ENCODE measurements around the gene BRI3.
"Not testable (repeated sequence)": the region's sequence is repeated elsewhere in the genome, so short reads cannot be mapped to it uniquely, and the experiment has no call there.

Gene BRI3

DNA sequence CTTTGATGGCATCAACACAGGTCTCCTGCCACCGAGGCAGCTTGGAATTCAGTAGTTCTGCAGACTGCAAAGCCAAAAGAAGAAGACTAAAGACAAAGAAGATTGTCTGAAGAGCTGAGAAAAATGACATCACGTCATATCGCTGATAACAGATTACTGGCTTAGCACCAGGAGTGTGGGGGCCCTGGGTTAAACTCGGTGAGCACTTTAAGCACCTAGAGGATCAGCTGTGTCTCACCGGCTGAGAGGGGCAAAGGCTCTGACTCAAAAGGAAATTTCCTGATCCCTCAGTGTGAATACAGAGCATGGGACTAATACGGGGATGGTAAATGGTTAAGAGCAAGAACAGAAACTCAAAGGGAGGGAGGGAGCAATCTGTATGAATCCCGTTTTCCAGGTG, 30.7 kb downstream of the BRI3 start:
- no peak for DNase-seq (ENCODE audit: low spot score)

DNA sequence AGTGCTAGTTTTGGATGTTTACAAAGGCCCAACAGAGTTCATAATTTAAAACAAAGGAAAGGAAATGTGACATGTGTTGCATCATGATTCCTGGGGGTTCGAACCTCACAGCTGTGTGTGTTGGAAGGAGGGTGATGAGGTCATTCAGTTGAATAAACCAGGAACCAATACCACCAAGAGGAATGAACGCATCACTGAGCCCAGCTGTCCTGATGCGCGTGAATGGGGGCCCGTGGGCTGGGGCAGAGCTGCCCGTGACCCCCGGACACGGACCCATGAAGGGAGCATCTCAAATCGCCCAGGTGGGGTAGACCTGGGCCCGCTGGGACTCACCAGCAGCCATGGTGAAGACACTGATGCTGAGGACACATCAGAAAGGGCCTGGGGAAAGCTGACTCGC, 33.0 kb downstream of the BRI3 start:
- no peak for DNase-seq (ENCODE audit: low spot score)

DNA sequence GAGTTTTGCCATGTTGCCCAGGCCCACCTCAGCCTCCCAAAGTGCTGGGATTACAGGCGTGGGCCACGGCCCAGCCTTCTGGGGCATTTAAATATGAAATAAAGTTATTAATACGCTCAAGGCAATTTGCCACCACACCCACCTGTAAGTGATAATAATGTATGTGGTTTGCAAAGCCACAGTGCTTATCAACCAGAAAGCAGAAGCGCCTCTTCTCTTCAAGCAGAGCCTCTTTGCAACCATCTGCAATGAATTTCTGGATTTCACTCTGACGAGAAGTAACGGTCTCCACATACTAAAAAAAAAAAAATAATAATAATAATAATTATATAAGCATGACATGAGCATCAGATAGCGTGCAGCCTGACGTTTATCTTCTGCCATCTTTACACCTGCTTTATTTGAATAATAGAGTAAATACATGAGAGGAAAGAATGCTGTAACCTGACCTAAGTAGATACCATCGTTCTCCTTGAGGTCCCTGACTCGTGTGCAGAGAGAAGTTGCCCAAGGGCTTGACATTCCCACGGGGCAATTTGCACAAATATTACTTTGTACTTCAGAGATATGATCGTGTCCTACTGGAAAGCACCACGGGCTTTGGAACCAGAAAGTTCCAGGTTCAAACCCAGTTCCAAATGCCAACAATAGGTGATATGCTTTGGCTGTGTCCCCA, 34.0 kb downstream of the BRI3 start:
- DNase-seq (ENCODE audit: low spot score) = no peak

DNA sequence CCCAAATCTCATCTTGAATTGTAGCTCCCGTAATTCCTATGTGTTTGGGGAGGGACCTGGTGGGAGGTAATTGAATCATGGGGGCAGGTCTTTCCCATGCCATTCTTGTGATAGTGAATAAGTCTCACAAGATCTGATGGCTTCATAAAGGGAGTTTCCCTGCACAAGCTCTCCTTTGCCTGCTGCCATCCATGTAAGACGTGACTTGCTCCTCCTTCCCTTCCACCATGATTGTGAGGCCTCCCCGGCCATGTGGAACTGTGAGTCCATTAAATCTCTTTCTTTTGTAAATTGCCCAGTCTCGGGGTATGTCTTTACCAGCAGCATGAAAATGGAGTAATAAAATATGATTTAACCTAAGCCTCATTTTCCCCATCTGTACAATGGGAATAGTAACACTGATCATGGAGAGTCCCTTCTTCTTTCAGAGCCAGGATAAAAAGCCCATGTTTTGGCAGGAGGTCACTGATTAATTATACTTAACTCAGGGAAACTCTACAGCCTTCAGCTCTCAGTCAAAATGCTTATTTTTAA, 34.6 kb downstream of the BRI3 start:
- not testable (repeated sequence) for DNase-seq (ENCODE audit: low spot score)

DNA sequence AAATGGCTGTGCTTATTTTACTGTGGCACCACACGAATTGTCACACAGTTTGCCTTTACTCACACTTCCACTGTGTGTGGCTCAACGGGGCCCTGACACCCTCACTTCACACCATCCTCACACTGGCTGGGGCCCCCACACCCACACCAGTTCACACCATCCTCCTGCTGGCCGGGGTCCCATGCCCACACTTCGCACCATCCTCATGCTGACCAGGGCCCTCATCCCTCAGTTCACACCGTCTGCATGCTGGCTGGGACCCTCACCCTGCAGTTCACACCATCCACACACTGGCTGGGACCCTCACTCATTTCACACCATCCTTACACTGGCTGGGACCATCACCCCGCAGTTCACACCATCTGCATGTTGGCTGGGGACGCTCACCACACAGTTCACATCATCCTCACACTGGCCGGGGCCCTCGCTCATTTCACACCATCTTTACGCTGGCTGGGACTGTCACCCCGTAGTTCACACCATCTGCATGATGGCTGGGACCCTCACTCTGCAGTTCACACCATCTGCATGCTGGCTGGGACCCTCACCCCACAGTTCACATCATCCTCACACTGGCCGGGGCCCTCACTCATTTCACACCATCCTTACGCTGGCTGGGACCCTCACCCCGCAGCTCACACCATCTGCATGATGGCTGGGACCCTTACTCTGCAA, 36.0 kb downstream of the BRI3 start:
- no peak for DNase-seq (ENCODE audit: low spot score)

DNA sequence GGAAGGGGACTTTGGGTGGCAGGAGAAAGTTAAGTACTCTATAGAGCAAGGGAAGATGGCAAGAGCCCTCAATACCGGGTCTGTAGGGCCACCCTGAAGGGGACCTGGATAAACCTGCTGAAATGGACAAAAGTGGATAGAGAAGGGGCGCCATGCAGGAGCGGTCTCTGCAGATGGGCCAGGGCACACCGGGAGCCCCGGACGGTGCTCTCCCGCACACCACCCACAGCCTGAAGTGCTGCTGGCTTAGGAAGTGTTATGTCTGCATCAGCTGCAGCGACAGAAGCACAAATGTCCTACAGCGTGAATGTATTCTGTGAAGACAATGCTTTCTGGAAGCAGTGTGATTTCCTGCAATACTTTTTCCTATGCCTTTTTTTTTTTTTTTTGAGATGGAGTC, 37.7 kb downstream of the BRI3 start:
- no peak for DNase-seq (ENCODE audit: low spot score)

DNA sequence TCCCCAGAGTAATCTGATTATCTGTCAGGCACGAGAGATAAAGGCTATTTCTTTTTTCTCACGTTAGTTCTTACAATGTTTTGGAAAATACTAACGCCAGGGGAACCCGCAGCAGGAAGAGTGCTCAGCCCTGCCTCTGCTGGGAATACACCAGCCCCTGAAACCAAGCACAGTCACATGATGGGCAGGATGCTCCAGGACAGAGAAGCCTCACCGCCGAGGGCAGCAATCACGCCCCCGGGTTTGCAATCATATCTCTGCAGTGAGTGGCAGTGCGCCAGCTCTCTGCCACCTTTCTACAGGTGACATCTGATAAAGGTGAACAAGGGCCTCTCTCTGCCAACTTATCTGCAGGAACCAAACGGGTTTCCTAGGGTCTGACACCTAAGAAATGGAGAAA, 39.8 kb downstream of the BRI3 start:
- DNase-seq (ENCODE audit: low spot score) = no peak

DNA sequence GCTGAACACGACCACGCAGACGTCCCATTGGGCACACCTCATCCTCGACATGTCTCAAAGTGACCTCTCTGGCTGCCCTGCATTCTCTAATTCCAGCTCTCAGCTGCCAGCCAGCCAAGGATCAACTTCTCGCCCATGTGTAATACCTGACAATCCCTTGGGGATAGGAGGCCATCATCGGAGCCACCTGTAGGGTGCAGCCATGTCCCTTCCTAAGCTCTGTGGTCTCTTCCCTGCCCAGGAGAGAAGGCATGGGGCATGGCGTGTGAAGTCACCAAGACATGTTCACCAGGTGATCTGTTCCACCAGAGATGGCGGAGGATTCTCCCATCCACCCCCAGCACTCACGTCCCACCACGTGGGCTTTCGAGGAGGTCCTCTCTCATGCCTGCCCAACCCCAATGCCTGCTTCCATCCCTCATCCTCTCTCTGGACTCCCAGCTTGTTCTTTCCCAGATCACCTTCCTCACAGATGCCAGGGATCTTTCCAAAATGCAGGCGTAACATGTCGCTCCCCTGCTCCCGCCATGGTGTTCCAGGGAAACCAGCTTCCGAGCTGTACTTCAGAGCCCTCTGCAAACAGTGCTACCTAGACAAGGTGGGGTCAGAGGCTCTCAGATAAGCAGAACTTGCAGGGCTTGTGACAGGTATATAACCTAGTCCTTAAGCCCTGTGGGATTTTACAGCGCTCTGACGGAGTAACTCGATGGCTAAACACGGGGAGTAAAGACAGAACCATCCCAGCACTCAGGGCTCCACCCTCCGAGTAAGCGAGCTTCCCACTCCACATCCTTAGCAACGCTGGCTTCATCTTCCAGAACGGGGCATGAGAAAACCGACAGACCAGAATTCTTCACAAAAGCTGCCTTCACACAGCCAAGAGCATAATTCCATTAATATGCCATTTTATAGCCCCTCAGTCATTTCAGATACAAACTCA, 41.1 kb downstream of the BRI3 start:
- DNase-seq (ENCODE audit: low spot score) = peak; percentile 45

DNA sequence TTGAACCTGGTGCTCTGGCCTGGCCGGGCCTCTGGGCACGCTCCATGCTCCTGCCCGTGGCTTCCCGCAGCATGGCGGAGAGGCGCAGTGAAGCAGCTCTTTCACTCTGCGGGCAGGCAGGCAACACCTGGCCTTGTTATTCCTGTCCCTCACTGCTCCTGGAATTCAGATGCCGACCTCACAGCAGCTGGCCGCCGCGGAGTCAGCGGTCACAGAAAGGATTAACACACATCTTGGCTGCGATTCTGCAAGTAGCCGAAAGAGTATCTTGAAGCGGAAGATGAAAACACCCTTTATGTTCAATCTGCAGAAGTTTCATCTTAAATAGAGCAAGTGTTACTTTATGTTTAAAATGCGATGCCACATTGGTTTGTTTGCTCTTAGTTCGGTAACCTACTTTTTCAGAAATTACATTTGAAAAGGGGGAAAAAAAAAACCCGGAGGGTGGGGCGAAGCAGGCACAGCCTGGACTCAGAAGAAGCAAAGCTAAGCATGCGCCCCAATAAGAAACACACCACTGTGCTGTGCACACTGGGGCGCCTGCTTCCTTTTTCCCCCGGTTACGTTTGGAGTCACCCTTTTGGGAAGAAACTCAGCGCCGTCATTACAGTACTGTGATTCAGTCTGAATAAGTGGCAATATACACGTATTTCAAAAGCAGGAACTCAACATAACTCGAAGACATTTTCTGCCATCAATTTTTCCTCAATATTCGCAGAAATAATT, 42.3 kb downstream of the BRI3 start:
- DNase-seq (ENCODE audit: low spot score) = peak; percentile 39

DNA sequence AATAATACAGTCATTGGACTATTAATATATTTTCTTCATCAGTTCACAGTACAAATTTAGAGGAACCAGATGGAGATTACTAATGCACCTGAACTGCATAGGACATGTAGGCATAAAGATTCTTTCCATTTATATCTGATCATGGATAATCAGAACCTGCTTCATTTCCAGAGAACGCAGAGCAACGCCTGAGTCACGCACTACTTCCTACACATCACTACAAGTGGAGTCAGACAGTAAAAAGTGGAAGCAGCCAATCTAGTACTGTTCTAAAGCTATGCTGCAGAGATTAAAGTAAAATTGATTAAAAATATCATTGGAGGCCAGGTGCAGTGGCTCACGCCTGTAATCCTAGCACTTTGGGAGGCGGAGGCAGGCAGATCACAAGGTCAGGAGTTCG, 43.3 kb downstream of the BRI3 start:
- DNase-seq (ENCODE audit: low spot score) = no peak

DNA sequence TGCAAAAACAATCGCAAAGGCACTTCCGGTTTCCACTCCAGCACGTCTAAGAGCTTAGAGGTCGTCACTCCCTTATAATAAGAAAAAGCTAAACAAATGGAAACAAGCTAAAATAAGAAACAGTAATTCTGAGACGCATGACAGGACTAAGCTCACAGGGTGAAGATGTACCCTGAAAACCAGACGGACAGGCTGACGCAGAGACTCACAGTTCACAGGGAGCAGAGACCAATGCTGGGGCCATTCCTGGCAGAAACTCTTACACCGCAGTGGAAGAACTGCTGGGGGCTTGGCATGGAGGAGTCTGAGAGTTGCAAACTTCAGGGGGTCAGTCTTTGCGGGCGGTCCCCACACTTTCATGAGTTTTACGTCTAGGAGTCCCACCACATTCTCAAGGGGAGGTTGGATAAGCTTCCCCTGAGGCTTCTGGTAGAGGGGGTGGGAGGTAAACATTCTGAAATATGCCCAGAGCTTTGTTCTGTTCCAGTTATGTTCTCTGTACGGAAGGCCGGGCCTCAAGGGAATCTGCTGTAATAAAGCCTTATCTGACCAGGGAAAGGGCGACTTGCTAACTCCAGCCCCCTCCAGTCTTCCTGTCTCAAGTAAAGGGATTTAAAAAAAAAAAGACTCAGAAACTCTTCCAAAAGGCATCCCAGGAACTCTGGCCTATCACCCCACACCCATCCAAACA, 47.8 kb downstream of the BRI3 start:
- DNase-seq (ENCODE audit: low spot score) = no peak

DNA sequence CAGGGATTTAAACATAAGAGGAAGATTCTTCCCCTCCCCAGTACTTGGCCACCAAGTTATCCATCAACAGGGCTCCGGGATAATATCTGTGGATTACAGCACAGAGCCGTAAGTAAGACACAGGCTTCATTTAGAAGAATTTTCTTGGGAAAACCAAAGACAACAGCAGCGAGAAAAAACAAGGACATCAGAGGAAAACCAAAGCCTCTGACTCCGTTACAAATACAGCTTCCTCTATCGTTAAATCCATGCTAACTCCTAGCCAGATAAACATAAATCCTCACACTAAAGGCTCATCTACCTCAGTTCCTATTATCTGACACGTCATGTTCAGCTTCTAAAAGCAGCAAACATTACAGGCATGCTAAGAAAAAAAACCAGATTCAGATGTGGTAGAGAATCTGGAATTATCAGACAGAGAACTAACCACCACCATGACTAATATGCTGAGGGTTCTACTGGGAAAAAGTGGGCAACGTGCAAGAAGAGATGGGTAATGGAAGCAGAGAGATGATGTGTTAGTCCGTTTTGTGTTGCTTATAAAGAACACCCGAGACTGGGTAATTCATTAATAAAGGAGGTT, 48.4 kb downstream of the BRI3 start:
- no peak for DNase-seq (ENCODE audit: low spot score)

DNA sequence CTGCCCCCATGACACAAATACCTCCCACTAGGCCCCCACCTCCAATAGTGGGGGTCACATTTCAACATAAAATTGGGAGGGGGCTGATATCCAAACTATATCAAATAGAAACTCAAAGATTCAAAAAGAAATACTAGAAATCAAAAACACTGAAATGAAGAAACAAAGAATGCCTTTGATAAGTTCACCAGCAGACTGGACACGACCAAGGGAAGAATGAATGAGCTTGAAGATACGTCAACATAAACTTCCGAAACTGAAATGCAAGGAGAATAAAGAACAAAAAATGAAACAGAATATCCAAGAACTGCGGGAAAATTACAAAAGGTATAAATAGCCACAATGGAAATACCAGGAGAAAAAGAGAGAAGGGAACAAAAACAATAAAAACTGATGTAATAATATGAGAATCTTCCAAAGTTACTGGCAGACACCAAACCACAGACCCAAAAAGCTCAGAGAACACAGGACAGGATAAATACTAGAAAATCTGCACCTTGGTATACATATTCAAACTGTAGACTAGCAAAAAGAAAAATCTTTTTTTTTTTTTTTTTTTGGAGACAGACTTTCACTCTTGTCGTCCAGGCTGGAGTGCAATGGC, 49.5 kb downstream of the BRI3 start:
- DNase-seq (ENCODE audit: low spot score) = no peak

DNA sequence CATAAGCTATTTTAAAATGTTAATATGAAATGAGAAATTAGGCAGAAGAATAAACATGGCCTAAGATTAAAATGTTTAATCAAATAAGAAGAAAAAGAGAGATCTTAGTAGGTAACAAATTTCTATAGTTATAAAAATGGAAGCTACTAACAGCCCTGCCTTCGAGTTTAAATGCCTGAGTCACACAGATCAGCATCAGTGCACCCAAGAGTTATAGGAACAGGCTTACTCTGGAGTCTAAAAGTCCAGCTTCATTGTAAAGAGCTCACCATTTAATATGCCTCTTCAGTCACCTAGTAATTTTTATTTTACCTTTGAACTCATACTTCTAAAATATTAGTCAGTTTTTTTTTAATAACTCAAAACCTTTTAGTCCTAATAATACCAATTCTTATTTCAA, 52.6 kb downstream of the BRI3 start:
- no peak for DNase-seq (ENCODE audit: low spot score)

DNA sequence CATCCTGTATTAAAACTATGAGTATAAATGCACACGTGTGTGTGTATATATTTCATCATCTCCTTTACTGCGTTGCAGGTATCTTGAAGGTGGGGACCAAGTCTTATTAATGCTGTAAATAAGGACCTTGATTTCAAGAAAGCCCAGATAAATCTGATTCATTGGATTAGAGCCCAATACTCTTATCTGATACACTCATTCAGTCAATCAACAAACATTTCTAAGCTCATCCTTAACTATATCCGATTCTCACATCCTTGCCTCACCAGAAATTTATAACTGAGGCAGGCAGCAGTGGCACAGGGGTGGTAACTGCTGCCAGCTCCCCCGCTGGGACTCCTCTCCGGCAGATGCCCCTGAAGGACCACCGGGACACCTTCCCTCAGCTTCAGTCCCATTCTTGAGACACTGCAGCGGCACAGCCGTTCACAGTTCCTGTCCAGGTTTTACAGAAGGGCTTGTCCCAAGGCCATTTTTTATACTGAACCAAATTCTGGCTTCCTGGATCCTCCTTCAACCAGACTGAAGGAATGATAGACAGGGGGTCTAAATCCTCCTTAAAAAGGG, 54.0 kb downstream of the BRI3 start:
- no peak for DNase-seq (ENCODE audit: low spot score)

DNA sequence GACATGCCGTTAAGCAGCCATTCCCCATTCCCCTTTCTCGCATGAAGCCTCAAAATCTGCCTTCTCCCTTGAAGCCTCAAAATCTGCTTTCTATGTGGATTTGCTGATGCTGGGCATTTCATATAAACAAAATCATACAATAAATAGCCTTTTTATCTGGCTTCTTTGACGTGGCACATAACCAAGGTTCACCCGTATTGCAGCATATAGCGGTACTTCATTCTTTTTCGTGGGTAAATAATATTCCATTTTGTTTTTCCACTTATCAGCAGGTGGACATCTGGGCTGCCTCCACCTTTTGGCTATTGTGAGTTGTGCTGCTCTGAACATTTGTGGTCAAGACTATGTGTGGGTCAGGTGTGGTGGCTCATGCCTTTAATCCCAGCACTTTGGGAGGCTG, 57.0 kb downstream of the BRI3 start:
- no peak for DNase-seq (ENCODE audit: low spot score)

DNA sequence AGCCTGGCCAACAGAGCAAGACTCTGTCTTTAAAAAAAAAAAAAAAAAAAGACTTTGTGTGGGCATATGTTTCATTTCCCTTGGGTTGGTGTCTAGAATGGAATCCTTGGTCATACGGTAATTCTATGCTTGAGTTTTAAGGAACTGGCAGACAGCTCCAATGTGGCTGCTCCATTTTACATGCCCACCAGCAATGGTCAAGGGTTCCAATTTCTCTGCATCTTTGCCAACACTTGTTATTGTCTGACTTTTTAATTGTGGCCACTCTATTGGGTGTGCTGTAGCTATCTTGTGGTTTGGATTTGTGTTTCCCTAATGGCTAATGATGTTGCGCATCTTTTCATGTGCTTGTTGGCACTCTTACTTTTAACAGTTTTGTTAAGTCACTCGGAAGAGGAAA, 57.6 kb downstream of the BRI3 start:
- DNase-seq (ENCODE audit: low spot score) = no peak

DNA sequence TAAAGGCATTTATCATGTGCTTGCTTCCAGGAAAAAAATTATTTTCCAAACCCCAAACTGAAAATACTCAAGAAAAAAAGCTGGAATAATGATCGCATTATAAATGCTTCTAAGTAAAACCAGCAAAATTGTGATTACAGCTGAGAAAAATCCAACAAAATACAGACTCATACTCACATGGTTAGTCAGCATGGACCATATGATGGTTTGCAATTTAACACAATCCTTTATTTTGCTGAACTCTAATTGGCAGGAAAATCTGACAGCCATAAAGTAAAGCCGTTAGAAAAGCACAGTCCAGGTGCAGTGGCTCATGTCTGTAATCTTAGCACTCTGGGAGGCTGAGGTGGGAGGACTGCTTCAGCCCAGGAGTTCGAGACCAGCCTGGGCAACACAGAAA, 59.6 kb downstream of the BRI3 start:
- DNase-seq (ENCODE audit: low spot score) = peak; percentile 54
